GM19035 (cell line): Measurements from ENCODE around the gene DCLK1.
A peak's percentile ranks its signal among the peaks of the same experiment; 100 is the strongest.

Experiments
- ATAC-seq: cut with Tn5 transposase; IDR thresholded peaks from one replicate; pipeline ENCODE4 v1.9.1; 2021; ENCODE audit not compliant: unreplicated experiment

DCLK1 gene

GRCh38 chr13:36054041-36054440, 77.1 kb downstream of the DCLK1 start:
- no peak for ATAC-seq

- no peak for ATAC-seq
Measured at GRCh38 chr13:36051082-36051481, 80.1 kb downstream of the DCLK1 start.

- peak; percentile 72 for ATAC-seq
Measured at GRCh38 chr13:36046672-36047071, 84.5 kb downstream of the DCLK1 start.

GRCh38 chr13:36038785-36039555, 92.2 kb downstream of the DCLK1 start:
- ATAC-seq = no peak

- ATAC-seq = no peak
Measured at GRCh38 chr13:36033035-36033434, 98.1 kb downstream of the DCLK1 start.

- no peak for ATAC-seq
Measured at GRCh38 chr13:36031490-36031889, 99.7 kb downstream of the DCLK1 start.

GRCh38 chr13:36030670-36031331, 100.4 kb downstream of the DCLK1 start:
- ATAC-seq = no peak

- no peak for ATAC-seq
Measured at GRCh38 chr13:36029166-36029565, 102.0 kb downstream of the DCLK1 start.

GRCh38 chr13:36028359-36029025, 102.7 kb downstream of the DCLK1 start:
- no peak for ATAC-seq

GRCh38 chr13:36026531-36026930, 104.7 kb downstream of the DCLK1 start:
- no peak for ATAC-seq

GRCh38 chr13:36014763-36015162, 116.4 kb downstream of the DCLK1 start:
- ATAC-seq = no peak

GRCh38 chr13:36006894-36007675, 124.1 kb downstream of the DCLK1 start:
- no peak for ATAC-seq

- ATAC-seq = no peak
Measured at GRCh38 chr13:36006347-36006746, 124.8 kb downstream of the DCLK1 start.

- no peak for ATAC-seq
Measured at GRCh38 chr13:36001561-36001960, 129.6 kb downstream of the DCLK1 start.

- no peak for ATAC-seq
Measured at GRCh38 chr13:36000028-36000427, 131.2 kb downstream of the DCLK1 start.

- ATAC-seq = no peak
Measured at GRCh38 chr13:35996360-35996759, 134.8 kb downstream of the DCLK1 start.

- ATAC-seq = no peak
Measured at GRCh38 chr13:35995136-35995535, 136.0 kb downstream of the DCLK1 start.

GRCh38 chr13:35994131-35994966, 136.8 kb downstream of the DCLK1 start:
- ATAC-seq = no peak

- no peak for ATAC-seq
Measured at GRCh38 chr13:35993686-35994085, 137.5 kb downstream of the DCLK1 start.

- no peak for ATAC-seq
Measured at GRCh38 chr13:35992964-35993363, 138.2 kb downstream of the DCLK1 start.
